NOMO-1 (cell line): ENCODE measurements around the gene EFR3B.

Source experiments
- DNase-seq, 2 experiments: peaks; one replicate each; lab custom pipeline; 2025; ENCODE audit not compliant: unreplicated experiment in 2 of 2; lab: John Stamatoyannopoulos, UW

Gene EFR3B

DNA sequence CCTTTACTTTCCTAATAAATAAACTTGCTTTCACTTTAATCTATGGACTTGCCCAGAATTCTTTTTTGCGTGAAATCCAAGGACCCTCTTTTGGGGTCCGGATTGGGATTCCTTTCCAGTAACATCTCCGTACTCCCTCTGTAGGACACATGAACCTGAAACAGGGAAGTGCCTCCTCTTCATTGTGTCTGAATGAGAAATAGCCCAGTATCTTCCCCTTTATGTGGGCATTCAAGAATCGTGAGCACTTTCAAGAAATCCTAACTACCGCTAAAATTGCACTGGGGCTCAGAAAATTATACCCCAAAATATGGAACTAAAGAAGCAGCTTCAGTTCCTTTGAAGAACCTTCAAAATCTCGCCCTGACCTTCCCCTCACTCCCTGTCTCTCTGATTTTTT is 134.3 kb downstream of the EFR3B start:
- DNase-seq, result peak; percentile 5 to 73

DNA sequence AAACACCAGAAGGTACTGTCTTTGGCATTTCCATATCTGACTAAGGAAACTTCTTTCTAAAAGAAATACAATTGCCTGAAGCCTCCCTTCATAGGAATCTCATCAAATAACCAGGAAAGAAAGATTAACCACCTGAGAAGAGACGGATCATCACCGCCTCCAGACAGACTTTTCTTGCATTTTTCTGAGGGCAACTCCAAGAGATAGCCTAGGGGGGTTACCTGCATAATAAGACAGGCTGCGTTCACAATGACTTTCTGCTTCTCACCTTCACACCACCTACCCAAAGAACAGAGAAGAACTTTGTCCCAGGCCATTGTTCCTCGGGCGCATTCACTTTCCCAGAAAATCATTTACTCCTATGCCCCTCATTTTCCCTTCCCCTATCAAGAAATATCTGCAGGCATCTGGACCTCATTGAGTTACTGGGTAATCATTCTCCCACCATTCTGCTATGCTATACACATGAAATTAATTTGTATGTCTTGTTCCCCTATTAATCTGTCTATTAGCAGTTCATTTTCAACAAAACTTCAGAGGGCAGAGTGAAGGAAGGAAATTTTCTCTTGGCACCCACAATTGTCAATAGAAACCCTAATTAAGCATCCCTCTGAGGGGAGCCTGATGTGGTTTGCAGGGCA is 134.8 kb downstream of the EFR3B start:
- no peak for DNase-seq

DNA sequence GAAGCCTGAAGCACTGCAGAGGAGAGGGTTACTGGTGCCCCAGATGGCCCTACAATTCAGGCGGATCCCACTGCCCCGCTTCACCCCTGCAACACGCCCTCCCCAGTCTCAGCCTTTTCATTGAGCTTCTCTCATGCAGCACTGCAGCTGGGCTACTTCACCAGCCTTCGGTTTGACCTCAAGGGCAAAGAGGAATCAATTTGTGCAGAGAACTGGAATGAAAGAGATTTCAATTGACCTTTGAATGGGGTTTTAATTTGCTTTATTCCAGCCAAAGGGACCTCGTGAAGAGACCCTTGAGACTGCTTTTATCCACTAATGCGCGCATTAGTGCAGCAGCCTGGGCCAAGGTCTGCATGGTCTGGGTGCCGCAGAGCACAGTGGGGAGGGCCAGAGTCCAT is 135.3 kb downstream of the EFR3B start:
- no peak for DNase-seq

DNA sequence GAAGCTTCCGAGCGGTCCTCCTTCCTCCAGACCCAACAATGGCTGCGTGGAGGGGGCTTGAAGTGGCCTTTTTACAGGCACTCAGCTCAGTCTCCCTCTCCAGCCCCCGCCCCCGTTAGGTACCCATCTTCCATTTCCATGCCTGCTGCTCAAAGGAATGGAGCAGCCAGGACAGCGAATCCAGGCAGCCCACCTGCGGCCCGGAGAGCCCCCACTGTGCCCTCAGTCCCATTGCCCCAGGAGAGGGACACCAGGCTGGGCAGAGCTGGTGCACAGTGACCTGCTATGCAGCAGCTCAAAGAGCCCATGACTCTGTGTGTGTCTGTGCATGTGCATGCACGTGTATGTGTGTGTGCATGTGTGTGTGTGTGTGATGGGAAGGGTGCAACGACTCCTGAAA is 137.1 kb downstream of the EFR3B start:
- no peak for DNase-seq

DNA sequence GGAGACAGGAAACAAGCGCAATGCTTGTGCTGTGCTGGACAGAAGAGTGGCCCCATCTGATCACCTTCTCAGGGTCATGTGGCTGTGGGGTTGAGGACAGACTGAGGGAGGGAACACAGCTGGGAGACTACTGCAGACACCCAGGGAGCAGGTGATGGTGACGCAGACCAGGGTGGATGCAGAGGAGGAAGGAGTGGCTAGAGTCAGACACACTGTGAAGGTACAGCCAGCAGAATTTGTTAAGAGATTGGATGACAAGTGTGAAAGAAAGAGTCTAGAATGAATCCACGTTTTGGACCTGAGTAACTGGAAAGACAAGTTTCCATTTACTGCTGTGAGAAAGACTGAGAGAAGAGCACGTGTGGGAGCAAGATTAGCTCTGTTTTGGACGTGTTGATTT is 142.4 kb downstream of the EFR3B start:
- DNase-seq, result no peak

DNA sequence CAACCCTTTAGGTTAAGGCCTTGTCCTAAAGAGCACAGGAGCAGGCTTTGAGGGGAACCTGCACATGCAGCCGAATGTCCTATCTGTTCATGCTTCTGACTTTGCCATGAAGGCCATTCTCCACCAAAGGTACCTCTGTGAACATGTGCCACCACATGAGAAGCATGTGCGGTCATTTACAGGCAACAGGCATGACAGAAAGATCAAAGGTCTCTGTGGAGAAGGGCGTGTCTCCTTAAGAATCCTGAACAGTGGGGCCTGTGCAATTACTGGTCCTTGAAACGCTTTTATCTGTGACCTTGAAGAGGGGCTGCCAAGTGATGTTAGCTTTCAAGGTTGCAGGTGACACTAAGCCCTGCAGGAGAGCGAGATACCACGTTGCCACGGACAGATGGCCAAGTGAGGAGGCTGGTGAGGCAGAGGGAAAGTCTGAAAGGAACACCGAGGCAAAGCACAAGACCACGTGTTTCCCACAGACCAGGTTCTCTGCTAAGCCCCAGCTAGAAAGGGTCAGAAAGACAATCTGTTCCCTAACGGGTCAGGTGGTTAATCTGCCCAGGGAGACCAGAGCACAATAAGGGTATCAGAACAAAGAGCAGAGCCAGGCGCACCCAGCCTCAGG is 146.0 kb downstream of the EFR3B start:
- DNase-seq, result no peak

DNA sequence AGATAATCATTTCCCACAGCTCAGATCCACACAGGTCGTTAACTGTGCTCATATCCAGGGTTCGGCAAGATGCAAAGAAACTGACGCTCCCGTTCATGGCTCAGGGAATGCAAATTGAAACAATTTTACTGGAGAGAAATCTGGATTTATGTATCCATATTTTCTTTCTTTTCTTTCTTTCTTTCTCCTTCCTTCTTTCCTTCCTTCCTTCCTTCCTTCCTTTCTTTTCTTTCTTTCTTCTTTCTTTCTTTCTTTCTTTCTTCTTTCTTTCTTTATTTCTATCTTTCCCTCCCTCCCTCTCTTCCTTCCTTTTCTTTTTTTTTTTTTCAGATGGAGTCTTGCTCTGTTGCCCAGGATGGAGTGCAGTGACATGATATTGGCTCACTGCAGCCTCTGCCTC is 146.5 kb downstream of the EFR3B start:
- no peak for DNase-seq

DNA sequence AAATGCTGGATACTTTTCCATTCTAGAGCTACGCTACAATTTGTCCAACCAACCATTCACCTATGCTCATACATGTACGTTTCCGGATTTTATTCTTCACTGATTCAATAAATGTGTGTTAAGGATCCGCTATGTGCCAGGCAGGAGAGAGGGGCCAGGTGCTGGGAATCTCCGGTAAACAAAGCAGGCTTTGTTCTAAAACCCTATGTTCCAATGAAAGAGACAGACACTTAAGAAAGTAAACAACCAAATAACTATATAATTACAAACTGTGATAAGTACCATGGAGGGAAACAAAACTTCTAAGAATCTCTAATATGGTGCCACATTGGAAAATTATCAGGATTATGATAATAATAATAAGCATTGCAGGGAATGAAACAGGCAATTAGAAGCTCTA is 148.7 kb downstream of the EFR3B start:
- DNase-seq, result no peak

DNA sequence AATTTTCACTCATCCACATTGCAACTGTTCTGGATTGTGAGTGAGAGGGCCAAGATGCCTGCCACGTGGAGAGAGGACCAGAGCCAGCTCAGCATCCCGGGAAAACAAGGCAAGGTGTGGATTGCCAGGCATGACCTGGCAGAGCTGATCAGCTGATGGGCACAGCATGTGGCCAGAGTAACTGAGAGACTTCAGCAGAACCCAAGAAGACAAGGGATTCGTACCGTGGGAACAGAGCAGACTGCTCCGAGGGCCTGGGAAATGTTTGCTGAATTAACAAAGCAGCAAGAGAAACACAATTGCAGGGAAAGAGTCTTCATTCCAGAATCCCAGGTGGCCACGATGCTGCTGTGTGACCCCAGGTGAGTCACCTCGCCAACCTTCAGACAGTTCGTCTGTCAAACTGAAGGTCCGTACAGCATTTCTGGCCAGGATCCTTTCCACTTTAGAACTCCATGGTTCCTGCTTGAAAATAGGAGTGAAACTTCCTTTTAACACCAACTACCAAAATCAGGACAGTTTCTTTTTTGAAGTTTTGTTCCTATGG is 152.8 kb downstream of the EFR3B start:
- no peak for DNase-seq

DNA sequence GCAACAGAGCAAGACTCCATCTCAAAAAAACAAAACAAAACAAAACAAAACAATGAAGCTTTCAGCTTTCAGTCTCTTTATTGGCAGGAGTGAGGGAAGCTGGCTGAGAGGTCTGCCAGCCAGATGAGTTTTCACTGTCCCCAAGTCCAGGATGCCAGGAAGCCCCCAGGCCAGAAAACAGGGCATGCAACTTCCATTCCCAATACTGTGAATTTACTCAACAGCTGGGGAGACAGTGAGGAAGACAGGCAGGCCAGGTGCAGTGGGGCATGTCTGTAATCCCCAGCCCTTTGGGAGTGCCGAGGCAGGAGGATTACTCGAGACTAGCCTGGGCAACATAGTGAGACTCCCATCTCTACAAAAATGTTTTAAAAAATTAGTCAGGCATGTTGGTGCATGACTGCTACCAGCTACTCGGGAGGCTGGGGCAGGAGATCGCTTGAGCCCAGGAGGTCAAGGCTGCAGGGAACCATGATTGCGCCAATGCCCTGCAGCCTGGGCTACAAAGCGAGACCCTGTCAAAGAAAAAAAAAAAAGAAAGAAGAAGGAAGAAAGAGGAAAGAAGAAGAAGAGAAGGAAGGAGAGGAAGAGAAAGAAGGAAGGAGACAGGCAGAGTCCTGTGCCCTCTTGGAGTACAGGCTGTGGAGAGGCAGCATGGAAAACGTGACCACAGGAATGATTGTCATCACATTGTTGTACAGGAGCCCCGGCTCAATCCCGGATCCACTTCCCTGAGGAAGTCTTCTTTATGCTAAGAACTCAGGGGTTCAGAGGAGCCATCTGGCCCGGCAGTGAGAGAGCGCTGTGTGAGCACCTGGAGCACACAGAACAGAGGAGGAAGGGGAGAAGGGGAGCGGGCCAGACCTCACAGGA is 155.7 kb downstream of the EFR3B start:
- no peak for DNase-seq

DNA sequence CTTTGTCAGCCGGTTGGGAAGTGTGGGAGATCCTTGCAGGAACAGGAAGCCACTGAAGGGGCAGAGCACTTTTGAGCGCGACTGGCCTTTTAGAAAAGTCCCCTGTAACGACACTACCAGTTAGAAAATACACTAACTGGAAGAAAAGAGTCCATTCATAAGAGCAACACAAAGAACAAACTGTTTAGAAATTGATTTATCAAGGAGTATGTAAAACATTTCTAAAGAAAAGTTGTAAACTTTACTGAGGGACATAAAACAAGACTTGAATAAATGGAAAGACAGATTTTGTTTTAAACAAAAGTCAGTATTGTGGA is 156.3 kb downstream of the EFR3B start:
- no peak for DNase-seq

DNA sequence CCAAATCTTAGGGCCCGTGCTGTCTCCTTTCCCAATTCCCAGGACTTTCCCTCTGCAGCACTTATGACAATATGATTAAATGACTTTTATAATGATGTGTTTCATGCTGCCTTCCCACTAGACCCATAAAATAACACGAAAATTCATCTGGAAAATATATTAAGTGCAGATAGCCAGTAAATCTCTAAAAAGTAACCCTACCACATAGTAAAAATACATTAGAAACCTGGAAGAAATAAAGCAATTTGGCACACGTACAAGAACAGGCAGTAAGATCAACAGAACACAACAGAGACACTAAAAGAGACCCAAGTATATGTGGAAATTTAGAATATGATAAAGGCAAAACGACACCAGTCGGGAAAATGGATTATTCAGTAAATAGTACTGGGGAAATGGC is 156.7 kb downstream of the EFR3B start:
- no peak for DNase-seq

DNA sequence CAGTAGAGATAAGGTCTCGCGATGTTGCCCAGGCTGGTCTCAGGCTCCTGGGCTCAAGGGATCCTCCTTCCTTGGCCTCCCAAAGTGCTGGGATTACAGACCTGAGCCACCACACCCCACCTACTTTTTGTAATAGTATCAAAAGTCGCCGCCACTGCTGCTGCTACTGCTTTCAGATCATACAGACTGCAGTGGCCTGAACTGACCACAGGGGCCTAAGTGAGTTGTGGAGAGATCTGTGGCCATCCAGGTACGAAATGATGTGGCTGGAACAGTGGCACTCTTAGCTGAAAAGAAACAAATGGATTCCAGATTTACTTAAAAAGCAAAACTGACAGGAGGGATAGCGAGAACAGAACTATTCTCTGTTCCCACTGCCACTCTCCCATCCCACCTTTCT is 159.4 kb downstream of the EFR3B start:
- no peak for DNase-seq

DNA sequence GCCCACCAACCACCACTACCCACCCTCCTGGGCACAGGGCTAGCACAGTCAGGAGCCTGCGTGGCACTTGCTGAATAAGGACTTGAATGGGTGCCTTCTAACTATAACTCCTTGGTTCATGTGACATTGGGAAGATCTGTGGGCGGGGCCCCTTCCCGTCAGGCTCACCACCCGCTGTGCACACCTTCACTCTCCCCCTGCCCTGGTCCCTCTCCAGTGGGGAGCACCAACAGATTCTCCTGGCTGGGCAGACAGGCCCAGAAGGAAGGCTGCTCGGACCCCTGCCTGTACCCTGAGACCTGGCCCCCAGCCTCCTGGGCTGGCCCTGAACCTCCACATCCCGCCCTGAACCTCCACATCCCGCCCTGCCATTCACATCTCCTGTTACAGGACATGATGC is 159.9 kb downstream of the EFR3B start:
- DNase-seq, result no peak

DNA sequence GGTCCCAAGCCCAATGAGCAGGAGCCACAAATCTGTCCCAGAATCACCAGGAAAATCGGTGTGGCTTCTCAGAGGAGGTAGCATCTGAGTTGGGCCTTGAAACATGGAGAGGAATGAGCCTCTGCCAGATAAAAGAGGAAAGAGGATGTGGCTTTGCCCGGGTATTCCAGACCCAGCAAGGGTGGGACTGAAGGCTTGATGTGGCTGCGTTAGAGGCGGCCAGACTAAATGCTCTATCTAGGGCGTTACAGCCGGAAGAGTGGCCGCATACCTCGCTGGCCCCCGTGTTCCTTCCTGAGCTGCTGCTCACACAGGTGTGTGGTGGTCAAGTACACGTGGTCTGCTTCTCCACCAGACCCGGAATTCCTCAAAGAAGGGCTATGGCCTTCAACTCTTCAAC is 160.4 kb downstream of the EFR3B start:
- DNase-seq, result no peak

DNA sequence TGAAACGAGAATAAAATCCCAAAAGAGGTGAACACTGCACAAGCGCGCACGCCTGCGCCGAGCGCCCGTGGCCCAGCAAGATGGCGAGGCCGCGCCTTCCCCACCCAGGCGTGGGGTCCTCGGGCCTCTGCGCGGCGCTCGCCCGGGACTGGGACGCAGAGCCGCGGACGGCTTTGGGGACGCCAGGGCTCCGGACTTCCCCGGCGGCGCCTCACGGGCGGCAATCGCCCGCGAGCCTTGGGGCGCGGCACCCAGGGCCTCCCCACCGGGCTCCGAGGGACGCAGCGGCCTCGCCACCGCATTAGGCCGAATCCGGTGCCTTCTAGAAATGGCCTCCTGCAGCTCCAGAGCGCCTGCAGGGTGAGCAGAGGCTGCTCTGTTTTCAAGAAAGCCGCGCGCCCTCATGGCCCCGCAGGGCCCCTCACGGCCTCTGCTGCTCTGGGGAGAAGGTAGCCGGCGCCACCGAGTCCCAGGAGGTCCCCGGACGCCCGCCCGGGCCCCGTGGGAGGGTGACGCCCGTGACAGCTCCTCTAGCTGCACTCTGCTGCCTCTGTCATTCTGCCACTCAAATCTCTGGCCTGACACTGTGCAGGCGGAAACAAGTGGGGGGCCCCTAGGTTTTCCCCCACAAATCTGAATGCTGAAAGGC is 162.4 kb downstream of the EFR3B start:
- no peak for DNase-seq

DNA sequence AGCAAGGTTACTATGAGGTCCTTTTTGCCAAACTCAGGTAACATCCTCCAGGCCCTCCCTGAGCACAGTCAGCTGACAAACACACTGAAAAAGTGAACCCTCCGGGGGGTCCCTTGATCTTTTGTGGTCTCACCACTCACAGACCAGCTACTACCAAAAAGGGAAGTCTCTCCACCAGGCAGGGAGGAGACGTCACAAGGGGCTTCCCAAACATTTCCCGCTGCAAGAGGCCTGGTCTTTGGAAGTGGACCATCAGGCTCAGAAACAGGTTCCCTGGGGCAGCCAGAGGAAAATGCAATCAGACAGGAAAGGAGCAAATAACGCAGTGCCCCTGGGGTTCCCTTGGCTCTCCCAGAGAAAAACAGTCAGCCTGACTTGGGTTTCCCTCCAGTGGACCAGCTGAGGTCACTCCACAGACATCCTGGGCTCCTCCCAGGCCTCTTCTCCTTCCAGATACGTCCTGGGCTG is 165.2 kb downstream of the EFR3B start:
- DNase-seq, result no peak
